ENCODE data around the gene PREX1. TPM values are rescaled to one million over a fixed set of nuclear protein-coding genes. Genes with fewer than 3 reads are reported as not detected.

The PREX1 gene
- total and polyA plus RNA-seq, 2 donors (not counting 3 experiments of a cell fraction or from before 2014, with no cell fraction given): 51.3 to 72.9 TPM

- intact Hi-C loops (cut with micrococcal nuclease) (loop anchor here (5.0 kb wide), 1 partner anchor 1427 kb away; the partner anchor contains the start of gene PEDS1), dilution Hi-C loops (cut with MboI; ENCODE audit: extremely low pct_ligation_motif_present, low sequenced_read_pairs) (no loop called here)
- H3K4me3 ChIP-seq (replicated peaks in 1 of 3; ENCODE audit: insufficient read depth in 1 of 3, low read depth in 1 of 3, low read length in 3 of 3): no peak overlapping the region
- H3K27ac ChIP-seq (ENCODE audit: insufficient read depth, low read depth, low read length): no peak overlapping the region
- FAIRE-seq (peak; percentile 89), DNase-seq (ENCODE audit: low read depth, low spot score) (peak; percentile 28)
- TF ChIP-seq EZH2 (IDR thresholded peaks at IDR 0.05; ENCODE audit: borderline replicate concordance, low read depth, low read length, severe bottlenecking) (no peak), FOS (IDR thresholded peaks at IDR 0.05; ENCODE audit: borderline replicate concordance, insufficient read depth, low read length) (peak; percentile 40), MAX (IDR thresholded peaks at IDR 0.05; ENCODE audit: insufficient read depth, insufficient read length) (peak; percentile 49), POLR2A (IDR thresholded peaks at IDR 0.05; ENCODE audit: low read depth, low read length) (no peak), MYC (IDR thresholded peaks at IDR 0.05; ENCODE audit: low read depth, low read length) (no peak), JUN (IDR thresholded peaks at IDR 0.05; ENCODE audit: borderline replicate concordance, insufficient read depth, insufficient read length, low read depth) (no peak)
- H3K27me3 ChIP-seq (ENCODE audit: control insufficient read depth in 2 of 2, insufficient read depth in 2 of 2, low read length in 2 of 2): no peaks in the 10 kb centered on the region
- peaks cover 2 to 18% of the 10 kb centered on the region in 2 experiments for H3K36me3 ChIP-seq (ENCODE audit: control insufficient read depth in 2 of 2, extremely low read depth in 1 of 2, insufficient read depth in 2 of 2, low read length in 2 of 2)
- no peak overlapping the region for H3K4me2 ChIP-seq (ENCODE audit: insufficient read depth, low read length)
- no TSS peak for BruUV-seq (replicated peaks)
- CTCF ChIA-PET: interaction anchor here (0.9 to 2.8 kb wide), 5 partner anchors 10 to 72 kb away, joined by 3 to 9 read pairs (median 3); no protein-coding TSS in a partner anchor
- H3K4me1 ChIP-seq (ENCODE audit: control insufficient read depth, extremely low read depth, insufficient read depth, low read length): peaks cover 42% of the 10 kb centered on the region
- no peaks in the 10 kb centered on the region for H3K9me3 ChIP-seq (replicated peaks; ENCODE audit: control insufficient read depth, insufficient read depth, low read length)
- H4K20me1 ChIP-seq (replicated peaks; ENCODE audit: control insufficient read depth, extremely low read depth, insufficient read depth, low read length): no peaks in the 10 kb centered on the region
- H2AFZ ChIP-seq (ENCODE audit: low read depth, low read length): no peak overlapping the region
- no peaks in the 10 kb centered on the region for H3K9me1 ChIP-seq (replicated peaks; ENCODE audit: control insufficient read depth, extremely low read depth, insufficient read depth, low read length)
- POLR2A ChIA-PET: no interaction called here
- H3K79me2 ChIP-seq (ENCODE audit: control insufficient read depth, insufficient read depth, low read length): peaks cover 31% of the 10 kb centered on the region
- H3K9ac ChIP-seq (replicated peaks; ENCODE audit: extremely low read depth, insufficient read depth, low read length): no peak overlapping the region
These were observed 102.2 kb downstream of the PREX1 start for GRCh38 chr20:48725555-48725991.

GRCh38 chr20:48724891-48725554, 102.8 kb downstream of the PREX1 start:
- no peaks in the 10 kb centered on the region for H4K20me1 ChIP-seq (replicated peaks; ENCODE audit: control insufficient read depth, extremely low read depth, insufficient read depth, low read length)
- dilution Hi-C loops (cut with MboI; ENCODE audit: extremely low pct_ligation_motif_present, low sequenced_read_pairs): no loop called here
- CTCF ChIA-PET: interaction anchor here (0.5 to 2.8 kb wide), 6 partner anchors 10 to 158 kb away, joined by 3 to 8 read pairs (median 3); no protein-coding TSS in a partner anchor
- DNase-seq (ENCODE audit: low read depth, low spot score): no peak
- TF ChIP-seq FOS (IDR thresholded peaks at IDR 0.05; ENCODE audit: borderline replicate concordance, insufficient read depth, low read length) (no peak), POLR2AphosphoS5 (IDR thresholded peaks at IDR 0.05; ENCODE audit: insufficient read depth, low read depth, low read length) (no peak), CTCF (IDR thresholded peaks at IDR 0.05; ENCODE audit: extremely low read depth in 1 of 2, insufficient read depth in 1 of 2, low read depth in 1 of 2, low read length in 2 of 2) (no peak), EZH2 (IDR thresholded peaks at IDR 0.05; ENCODE audit: borderline replicate concordance, low read depth, low read length, severe bottlenecking) (no peak), JUN (IDR thresholded peaks at IDR 0.05; ENCODE audit: borderline replicate concordance, insufficient read depth, insufficient read length, low read depth) (no peak)
- peaks cover 2 to 18% of the 10 kb centered on the region in 2 experiments for H3K36me3 ChIP-seq (ENCODE audit: control insufficient read depth in 2 of 2, extremely low read depth in 1 of 2, insufficient read depth in 2 of 2, low read length in 2 of 2)
- no peaks in the 10 kb centered on the region for H3K27me3 ChIP-seq (ENCODE audit: control insufficient read depth in 2 of 2, insufficient read depth in 2 of 2, low read length in 2 of 2)
- no TSS peak for BruUV-seq (replicated peaks)
- no peak overlapping the region for H3K9ac ChIP-seq (replicated peaks; ENCODE audit: extremely low read depth, insufficient read depth, low read length)
- H3K4me1 ChIP-seq (ENCODE audit: control insufficient read depth, extremely low read depth, insufficient read depth, low read length): peaks cover 42% of the 10 kb centered on the region
- no peaks in the 10 kb centered on the region for H3K9me1 ChIP-seq (replicated peaks; ENCODE audit: control insufficient read depth, extremely low read depth, insufficient read depth, low read length)
- no peak overlapping the region for H3K4me2 ChIP-seq (ENCODE audit: insufficient read depth, low read length)
- no peak for FAIRE-seq
- POLR2A ChIA-PET: no interaction called here
- no peak overlapping the region for H3K27ac ChIP-seq (ENCODE audit: insufficient read depth, low read depth, low read length)
- H2AFZ ChIP-seq (ENCODE audit: low read depth, low read length): no peak overlapping the region
- intact Hi-C loops (cut with micrococcal nuclease): loop anchor here (5.0 kb wide), 1 partner anchor 1427 kb away; the partner anchor contains the start of gene PEDS1
- H3K79me2 ChIP-seq (ENCODE audit: control insufficient read depth, insufficient read depth, low read length): peaks cover 33% of the 10 kb centered on the region
- H3K4me3 ChIP-seq (replicated peaks in 1 of 3; ENCODE audit: insufficient read depth in 1 of 3, low read depth in 1 of 3, low read length in 3 of 3): no peak overlapping the region
- H3K9me3 ChIP-seq (replicated peaks; ENCODE audit: control insufficient read depth, insufficient read depth, low read length): no peaks in the 10 kb centered on the region
